HEK293 (cell line): ENCODE measurements around the gene MXRA8.

Experiments used
- GLI2 ChIP-seq: fragments of 450-650 bp; formaldehyde crosslinking; IDR thresholded peaks from 2 replicates; pipeline ENCODE4; 2017; ENCODE audit warnings: missing biosample characterization, missing genetic modification characterization, low read depth, borderline replicate concordance
- KLF8 ChIP-seq: fragments of 450-650 bp; formaldehyde crosslinking; IDR thresholded peaks from 2 replicates; pipeline ENCODE4 v1.5.1; 2016; ENCODE audit warnings: missing biosample characterization, missing genetic modification characterization
- PRDM10 ChIP-seq: fragments of 450-650 bp; formaldehyde crosslinking; IDR thresholded peaks from 2 replicates; pipeline ENCODE4 v1.5.1; 2016; ENCODE audit warnings: missing biosample characterization, missing genetic modification characterization
- PRDM6 ChIP-seq: fragments of 450-650 bp; formaldehyde crosslinking; IDR thresholded peaks from 2 replicates; pipeline ENCODE4 v1.5.1; 2017; ENCODE audit warnings: missing biosample characterization, missing genetic modification characterization
- SCRT1 ChIP-seq: fragments of 450-650 bp; formaldehyde crosslinking; IDR thresholded peaks from 2 replicates; pipeline ENCODE4 v1.5.1; 2016; ENCODE audit warnings: missing biosample characterization, missing genetic modification characterization, borderline replicate concordance
- TCF7L2 ChIP-seq: IDR thresholded peaks from 2 replicates; pipeline ENCODE4 v1.6.1; 2011; ENCODE audit warnings: low read depth, mild to moderate bottlenecking, inconsistent platforms, low read length, moderate library complexity, borderline replicate concordance
- TSHZ1 ChIP-seq: fragments of 450-650 bp; formaldehyde crosslinking; IDR thresholded peaks from 2 replicates; pipeline ENCODE4 v1.5.1; 2016; ENCODE audit warnings: missing biosample characterization, missing genetic modification characterization, borderline replicate concordance
- ZBTB1 ChIP-seq: fragments of 450-650 bp; formaldehyde crosslinking; IDR thresholded peaks from 2 replicates; pipeline ENCODE4 v1.5.1; 2016; ENCODE audit warnings: missing biosample characterization, missing genetic modification characterization
- ZBTB21 ChIP-seq: fragments of 450-650 bp; formaldehyde crosslinking; IDR thresholded peaks from 2 replicates; pipeline ENCODE4 v1.5.1; 2017; ENCODE audit warnings: missing biosample characterization, missing genetic modification characterization
- ZEB2 ChIP-seq: fragments of 450-650 bp; formaldehyde crosslinking; IDR thresholded peaks from 2 replicates; pipeline ENCODE4 v1.5.1; 2016; ENCODE audit warnings: missing biosample characterization, missing genetic modification characterization
- ZFP3 ChIP-seq: fragments of 450-650 bp; formaldehyde crosslinking; IDR thresholded peaks from 2 replicates; pipeline ENCODE4 v1.5.1; 2016; ENCODE audit warnings: low read depth, missing biosample characterization, missing genetic modification characterization
- ZNF174 ChIP-seq: fragments of 450-650 bp; formaldehyde crosslinking; IDR thresholded peaks from 2 replicates; pipeline ENCODE4 v1.5.0; 2017; ENCODE audit warnings: missing biosample characterization, mild to moderate bottlenecking, missing genetic modification characterization
- ZNF184 ChIP-seq: fragments of 450-650 bp; IDR thresholded peaks from 2 replicates; pipeline ENCODE4 v1.5.1; 2018; ENCODE audit warnings: missing biosample characterization, mild to moderate bottlenecking, missing genetic modification characterization
- ZNF223 ChIP-seq: fragments of 450-650 bp; formaldehyde crosslinking; IDR thresholded peaks from 2 replicates; pipeline ENCODE4 v1.5.1; 2016; ENCODE audit warnings: missing biosample characterization, missing genetic modification characterization
- ZNF311 ChIP-seq: fragments of 450-650 bp; formaldehyde crosslinking; IDR thresholded peaks from 2 replicates; pipeline ENCODE4 v1.5.1; 2017; ENCODE audit warnings: missing biosample characterization, missing genetic modification characterization, borderline replicate concordance
- ZNF341 ChIP-seq: fragments of 450-650 bp; formaldehyde crosslinking; IDR thresholded peaks from 2 replicates; pipeline ENCODE4; 2016; ENCODE audit warnings: low read depth, missing biosample characterization, missing genetic modification characterization
- ZNF362 ChIP-seq: fragments of 450-650 bp; formaldehyde crosslinking; IDR thresholded peaks from 2 replicates; pipeline ENCODE4 v1.5.1; 2016; ENCODE audit warnings: missing biosample characterization, missing genetic modification characterization
- ZNF488 ChIP-seq: fragments of 450-650 bp; formaldehyde crosslinking; IDR thresholded peaks from 2 replicates; pipeline ENCODE4 v1.5.1; 2016; ENCODE audit warnings: missing biosample characterization, missing genetic modification characterization
- ZNF514 ChIP-seq: fragments of 450-650 bp; formaldehyde crosslinking; IDR thresholded peaks from 2 replicates; pipeline ENCODE4 v1.5.1; 2016; ENCODE audit warnings: missing biosample characterization, missing genetic modification characterization
- ZNF529 ChIP-seq: fragments of 450-650 bp; formaldehyde crosslinking; IDR thresholded peaks from 2 replicates; pipeline ENCODE4 v1.5.1; 2017; ENCODE audit warnings: missing genetic modification characterization, missing biosample characterization; ENCODE audit not compliant: insufficient replicate concordance
- ZNF548 ChIP-seq: fragments of 450-650 bp; formaldehyde crosslinking; IDR thresholded peaks from 2 replicates; pipeline ENCODE4 v1.5.1; 2016; ENCODE audit warnings: missing biosample characterization, missing genetic modification characterization
- ZNF555 ChIP-seq: fragments of 450-650 bp; formaldehyde crosslinking; conservative IDR thresholded peaks from 2 replicates; pipeline ENCODE4 v1.5.1; 2017; ENCODE audit warnings: missing biosample characterization, mild to moderate bottlenecking, missing genetic modification characterization, inconsistent platforms
- ZNF560 ChIP-seq: fragments of 450-650 bp; formaldehyde crosslinking; IDR thresholded peaks from 2 replicates; pipeline ENCODE4 v1.5.1; 2017; ENCODE audit warnings: missing biosample characterization, missing genetic modification characterization, borderline replicate concordance
- ZNF596 ChIP-seq: fragments of 450-650 bp; IDR thresholded peaks from 2 replicates; pipeline ENCODE4 v1.5.0; 2018; ENCODE audit warnings: missing biosample characterization, mild to moderate bottlenecking, missing genetic modification characterization, moderate library complexity
- ZNF623 ChIP-seq: fragments of 450-650 bp; formaldehyde crosslinking; IDR thresholded peaks from 2 replicates; pipeline ENCODE4 v1.5.1; 2016; ENCODE audit warnings: missing biosample characterization, missing genetic modification characterization
- ZNF626 ChIP-seq: fragments of 450-650 bp; sonication (Bioruptor Pico); formaldehyde crosslinking; IDR thresholded peaks from 2 replicates; pipeline ENCODE4 v1.5.1; 2018; ENCODE audit warnings: missing biosample characterization, missing genetic modification characterization, inconsistent platforms
- ZNF677 ChIP-seq: fragments of 450-650 bp; IDR thresholded peaks from 2 replicates; pipeline ENCODE4 v1.5.0; 2018; ENCODE audit warnings: missing biosample characterization, mild to moderate bottlenecking, missing genetic modification characterization, moderate library complexity
- ZNF747 ChIP-seq: fragments of 450-650 bp; formaldehyde crosslinking; IDR thresholded peaks from 2 replicates; pipeline ENCODE4 v1.5.1; 2016; ENCODE audit warnings: missing biosample characterization, missing genetic modification characterization
- ZSCAN16 ChIP-seq: fragments of 450-650 bp; formaldehyde crosslinking; IDR thresholded peaks from 2 replicates; pipeline ENCODE4 v1.5.1; 2016; ENCODE audit warnings: missing biosample characterization, missing genetic modification characterization
- ZSCAN23 ChIP-seq: fragments of 450-650 bp; formaldehyde crosslinking; IDR thresholded peaks from 2 replicates; pipeline ENCODE4 v1.5.1; 2016; ENCODE audit warnings: missing biosample characterization, missing genetic modification characterization

Gene MXRA8

GRCh38 chr1:1353389-1354151 lies 4.8 kb downstream of the MXRA8 start (continued):
- no peak for TF ChIP-seq SCRT1 (tag by site-specific recombination)
- TF ChIP-seq ZNF529 (tag by site-specific recombination) = no peak
- no peak for TF ChIP-seq ZNF626 (tag by site-specific recombination)
- no peak for TF ChIP-seq ZNF341
- TF ChIP-seq ZNF623 (tag by site-specific recombination) = no peak
- no peak for TF ChIP-seq ZNF488
- TF ChIP-seq ZNF311 (tag by site-specific recombination) = no peak
- no peak for TF ChIP-seq ZNF174 (tag by site-specific recombination)
- no peak for TF ChIP-seq ZNF514
- TF ChIP-seq PRDM10 (tag by site-specific recombination) = no peak; the same call in 1 of the 2 replicates
- TF ChIP-seq PRDM6 (tag by site-specific recombination) = no peak
- TF ChIP-seq ZSCAN16 (tag by site-specific recombination) = no peak
- peak; percentile 58; the same call in 1 of the 2 replicates for TF ChIP-seq KLF8 (tag by site-specific recombination)
- no peak for TF ChIP-seq ZNF560 (tag by site-specific recombination)
- TF ChIP-seq ZNF747 = no peak
- no peak for TF ChIP-seq ZNF184 (tag by site-specific recombination)
- TF ChIP-seq ZNF596 (tag by site-specific recombination) = no peak
- no peak for TF ChIP-seq ZBTB1 (tag by site-specific recombination)
- no peak for TF ChIP-seq ZNF223
- TF ChIP-seq GLI2 (tag by site-specific recombination) = no peak
- TF ChIP-seq ZNF548 (tag by site-specific recombination) = no peak
- TF ChIP-seq ZEB2 (tag by site-specific recombination) = no peak
- no peak for TF ChIP-seq TSHZ1
- TF ChIP-seq ZNF677 (tag by site-specific recombination) = no peak
- TF ChIP-seq ZFP3 (tag by site-specific recombination) = no peak
- TF ChIP-seq TCF7L2 = no peak
- no peak for TF ChIP-seq ZBTB21 (tag by site-specific recombination)
- no peak for TF ChIP-seq ZNF555
- TF ChIP-seq ZNF362 (tag by site-specific recombination) = no peak
- TF ChIP-seq ZSCAN23 (tag by site-specific recombination) = no peak
